Superior temporal gyrus (tissue), 1 donor: ENCODE data around the gene TP73.

Experiments used
- DNase-seq: peaks from one replicate; pipeline ENCODE4 v3.0.0-alpha.2; 2016; ENCODE audit errors: extremely low spot score

The TP73 gene

DNA sequence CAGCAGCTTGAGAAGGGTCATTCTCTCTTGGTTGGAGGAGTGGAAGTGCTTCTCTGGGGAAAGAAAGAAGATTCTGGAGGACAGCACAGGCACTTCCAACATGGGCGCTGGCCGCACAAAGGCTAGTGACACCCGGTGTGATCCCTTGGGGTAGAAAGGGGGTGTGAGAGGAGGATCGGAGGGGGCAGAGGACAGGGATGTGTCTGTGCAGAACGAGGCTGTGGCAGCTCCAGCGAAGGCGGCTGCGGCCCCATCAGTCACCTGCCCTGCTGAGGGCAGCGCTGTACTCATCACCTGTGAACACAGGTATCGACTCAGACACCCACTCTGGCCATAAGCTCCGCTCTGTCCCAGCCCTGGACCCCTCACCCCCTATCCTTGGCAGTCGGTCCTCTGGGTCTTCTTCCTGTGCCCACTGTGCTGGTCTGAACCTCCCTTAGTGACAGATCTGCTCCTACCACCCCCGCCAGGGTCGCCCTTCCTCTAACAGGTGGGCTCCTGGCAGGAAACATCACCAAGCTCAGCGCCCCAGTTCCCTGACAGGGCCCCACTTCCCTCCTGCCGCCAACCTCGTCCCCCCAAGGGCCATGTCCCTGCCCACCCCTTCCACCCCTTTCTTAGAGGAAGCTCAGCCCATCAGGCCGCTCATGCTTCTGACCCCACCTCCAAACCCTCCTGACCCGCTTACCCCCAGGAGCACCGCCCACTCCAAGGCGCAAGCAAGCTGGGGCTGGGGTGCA lies 20.1 kb downstream of the TP73 start:
- no peak for DNase-seq

GRCh38 chr1:3672971-3673361 lies 20.6 kb downstream of the TP73 start:
- no peak for DNase-seq

DNA sequence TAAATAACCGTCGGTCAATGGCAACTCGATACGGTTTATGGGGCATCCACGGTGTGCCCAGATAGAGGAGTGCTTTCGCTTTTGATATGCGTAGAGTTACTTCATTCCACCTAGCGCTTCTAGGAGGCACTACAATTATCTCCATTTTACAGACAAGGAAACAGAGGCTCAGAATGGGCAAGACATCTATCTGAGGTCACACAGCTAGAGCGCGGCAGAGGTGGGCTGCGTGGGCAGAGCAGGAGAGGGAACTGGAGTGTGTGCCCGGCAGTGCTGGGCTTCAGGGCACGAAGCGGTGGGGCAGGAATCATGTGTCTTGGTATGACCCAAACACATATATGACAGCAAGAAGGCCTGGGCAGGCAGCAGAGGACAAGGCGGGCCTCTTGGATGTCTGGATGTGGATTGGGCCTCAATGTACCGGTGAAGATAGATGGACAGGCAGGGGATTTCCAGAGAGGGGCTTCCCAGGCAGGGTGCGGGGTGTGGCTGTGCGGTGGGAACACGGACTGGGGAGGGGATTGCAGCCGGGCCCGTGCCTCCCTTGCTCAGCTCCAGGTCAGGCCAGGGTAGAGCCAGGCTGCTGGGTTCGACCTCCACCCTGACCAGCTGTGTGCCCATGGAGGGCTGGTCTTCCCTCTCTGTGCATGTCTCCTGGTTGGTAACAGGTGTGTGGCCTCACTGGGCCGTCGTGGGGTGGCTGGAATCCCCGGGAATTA lies 21.2 kb downstream of the TP73 start:
- DNase-seq, result no peak

- no peak for DNase-seq
These were observed 22.1 kb downstream of the TP73 start for GRCh38 chr1:3674100-3675094.

GRCh38 chr1:3675436-3675835 lies 23.1 kb downstream of the TP73 start:
- DNase-seq, result no peak

GRCh38 chr1:3676581-3677470 lies 24.5 kb downstream of the TP73 start:
- DNase-seq, result no peak

DNA sequence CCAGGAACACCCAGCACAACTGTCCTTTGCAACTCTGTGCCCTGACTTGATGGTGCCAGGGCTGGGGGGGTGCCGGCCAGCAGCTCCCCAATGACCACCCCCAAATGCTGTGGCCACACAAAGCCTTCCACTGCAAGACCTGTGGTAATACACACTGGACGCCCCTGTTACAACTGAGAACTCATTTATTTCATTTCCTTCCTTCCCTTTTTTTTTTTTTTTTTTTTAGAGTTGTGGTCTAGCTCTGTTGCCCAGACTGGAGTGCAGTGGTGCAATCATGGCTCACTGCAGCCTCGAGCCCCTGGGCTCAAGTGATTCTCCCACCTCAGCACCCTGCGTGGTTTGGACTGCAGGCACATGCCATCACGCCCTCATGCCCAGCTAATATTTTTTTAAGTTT lies 25.2 kb downstream of the TP73 start:
- DNase-seq, result no peak

DNA sequence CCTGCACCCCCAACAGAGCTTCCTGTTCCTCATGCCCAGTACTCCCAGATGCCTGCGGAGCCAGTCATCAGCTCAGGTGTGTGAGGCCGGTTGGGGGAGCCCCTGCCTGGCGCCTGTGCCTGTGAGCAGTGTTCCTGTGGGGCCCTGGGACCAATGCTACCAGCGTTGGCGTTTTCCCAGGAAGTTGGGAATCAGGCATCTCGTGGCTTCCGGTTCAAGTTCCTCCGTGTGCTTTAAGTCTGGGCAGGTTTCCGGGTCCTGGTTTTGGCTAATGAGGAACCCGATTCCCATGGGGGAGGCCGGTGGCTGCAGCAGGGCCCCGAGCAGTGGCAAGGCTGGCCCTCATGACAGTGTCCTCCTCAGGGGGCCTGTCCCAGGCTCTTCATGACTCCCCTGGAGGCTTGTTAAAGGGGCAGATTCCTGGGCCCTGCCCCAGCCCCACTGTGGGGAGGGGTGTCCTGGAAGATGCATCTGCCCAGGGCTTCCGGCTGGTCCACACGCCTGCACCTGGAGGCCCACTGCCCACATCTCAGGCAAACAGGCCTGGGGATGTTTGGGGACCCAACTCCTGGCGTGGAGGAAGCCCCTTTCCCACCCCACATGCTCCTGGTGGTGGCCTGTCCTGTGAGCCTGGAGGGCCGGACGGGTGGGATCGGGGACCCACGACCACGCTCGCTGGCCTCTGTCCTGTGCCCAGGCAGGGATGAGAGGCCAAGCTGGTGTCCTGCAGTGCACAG lies 26.2 kb downstream of the TP73 start:
- no peak for DNase-seq

- no peak for DNase-seq
These were observed 26.8 kb downstream of the TP73 start for GRCh38 chr1:3679098-3679555.

GRCh38 chr1:3679799-3680453 lies 27.6 kb downstream of the TP73 start:
- no peak for DNase-seq

- DNase-seq, result no peak
These were observed 28.3 kb downstream of the TP73 start for GRCh38 chr1:3680488-3681230.

- no peak for DNase-seq
These were observed 29.0 kb downstream of the TP73 start for GRCh38 chr1:3681231-3681897.

GRCh38 chr1:3681898-3682806 lies 29.8 kb downstream of the TP73 start:
- DNase-seq, result no peak

- no peak for DNase-seq
These were observed 30.9 kb downstream of the TP73 start for GRCh38 chr1:3683197-3683596.

DNA sequence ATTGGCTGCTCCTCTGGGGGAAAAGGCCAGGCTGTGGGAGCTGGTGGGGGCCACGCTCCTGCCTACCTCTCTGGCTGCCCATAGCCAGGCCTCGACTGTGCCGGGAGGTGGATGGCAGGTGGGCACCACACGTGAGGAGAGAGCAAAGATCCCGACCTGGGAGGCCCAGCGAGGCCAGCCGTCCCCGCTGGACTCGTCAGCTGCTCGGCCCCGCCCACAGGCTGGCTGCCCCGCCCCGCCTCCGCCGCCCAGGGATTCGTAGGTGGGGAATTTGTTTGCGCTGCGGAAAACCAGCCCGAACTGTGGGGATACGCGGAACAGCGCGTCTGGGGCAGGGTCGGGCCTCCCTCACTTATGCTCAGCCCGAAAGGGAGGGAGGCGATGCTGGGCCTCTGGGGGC lies 31.7 kb downstream of the TP73 start:
- DNase-seq, result no peak

GRCh38 chr1:3685222-3685621 lies 32.9 kb downstream of the TP73 start:
- no peak for DNase-seq

- DNase-seq, result no peak
These were observed 33.6 kb downstream of the TP73 start for GRCh38 chr1:3685906-3686305.

DNA sequence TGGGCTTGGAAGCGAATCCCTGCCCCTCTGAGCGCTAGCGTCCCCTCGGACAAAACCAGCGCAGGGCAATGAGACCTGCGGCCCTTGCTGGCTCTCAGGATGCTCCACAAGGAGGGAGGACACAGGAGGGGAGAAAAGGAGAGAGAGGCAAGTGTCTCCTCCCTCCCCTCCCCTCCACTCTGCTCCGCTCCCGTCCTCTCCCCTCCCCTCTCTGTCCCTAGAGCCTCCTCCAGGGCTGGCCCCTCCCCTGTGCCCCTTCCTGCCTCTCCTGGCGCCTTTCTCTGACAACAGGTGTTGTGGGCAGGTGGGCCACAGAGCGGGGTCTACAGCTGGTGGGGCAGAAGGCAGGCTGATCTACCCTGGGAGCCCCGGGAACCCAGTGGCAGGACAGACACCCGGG lies 35.2 kb downstream of the TP73 start:
- no peak for DNase-seq
